Epithelial cell of alveolus of lung (primary cell): ENCODE measurements around the gene SLC8A3. TPM values are rescaled to one million over a fixed set of nuclear protein-coding genes. Genes with fewer than 3 reads are reported as not detected.

Experiments used
- total RNA-seq: library from RNA; depleted of rRNA; stranded (reverse); fragments of >200 nt; gene quantifications from 2 replicates; pipeline ENCODE4 v1.2.1, GENCODE V29; 2015

The SLC8A3 gene, protein sequence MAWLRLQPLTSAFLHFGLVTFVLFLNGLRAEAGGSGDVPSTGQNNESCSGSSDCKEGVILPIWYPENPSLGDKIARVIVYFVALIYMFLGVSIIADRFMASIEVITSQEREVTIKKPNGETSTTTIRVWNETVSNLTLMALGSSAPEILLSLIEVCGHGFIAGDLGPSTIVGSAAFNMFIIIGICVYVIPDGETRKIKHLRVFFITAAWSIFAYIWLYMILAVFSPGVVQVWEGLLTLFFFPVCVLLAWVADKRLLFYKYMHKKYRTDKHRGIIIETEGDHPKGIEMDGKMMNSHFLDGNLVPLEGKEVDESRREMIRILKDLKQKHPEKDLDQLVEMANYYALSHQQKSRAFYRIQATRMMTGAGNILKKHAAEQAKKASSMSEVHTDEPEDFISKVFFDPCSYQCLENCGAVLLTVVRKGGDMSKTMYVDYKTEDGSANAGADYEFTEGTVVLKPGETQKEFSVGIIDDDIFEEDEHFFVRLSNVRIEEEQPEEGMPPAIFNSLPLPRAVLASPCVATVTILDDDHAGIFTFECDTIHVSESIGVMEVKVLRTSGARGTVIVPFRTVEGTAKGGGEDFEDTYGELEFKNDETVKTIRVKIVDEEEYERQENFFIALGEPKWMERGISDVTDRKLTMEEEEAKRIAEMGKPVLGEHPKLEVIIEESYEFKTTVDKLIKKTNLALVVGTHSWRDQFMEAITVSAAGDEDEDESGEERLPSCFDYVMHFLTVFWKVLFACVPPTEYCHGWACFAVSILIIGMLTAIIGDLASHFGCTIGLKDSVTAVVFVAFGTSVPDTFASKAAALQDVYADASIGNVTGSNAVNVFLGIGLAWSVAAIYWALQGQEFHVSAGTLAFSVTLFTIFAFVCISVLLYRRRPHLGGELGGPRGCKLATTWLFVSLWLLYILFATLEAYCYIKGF
- 0.52 and 1.4 TPM in 2 replicates for total RNA-seq

DNA sequence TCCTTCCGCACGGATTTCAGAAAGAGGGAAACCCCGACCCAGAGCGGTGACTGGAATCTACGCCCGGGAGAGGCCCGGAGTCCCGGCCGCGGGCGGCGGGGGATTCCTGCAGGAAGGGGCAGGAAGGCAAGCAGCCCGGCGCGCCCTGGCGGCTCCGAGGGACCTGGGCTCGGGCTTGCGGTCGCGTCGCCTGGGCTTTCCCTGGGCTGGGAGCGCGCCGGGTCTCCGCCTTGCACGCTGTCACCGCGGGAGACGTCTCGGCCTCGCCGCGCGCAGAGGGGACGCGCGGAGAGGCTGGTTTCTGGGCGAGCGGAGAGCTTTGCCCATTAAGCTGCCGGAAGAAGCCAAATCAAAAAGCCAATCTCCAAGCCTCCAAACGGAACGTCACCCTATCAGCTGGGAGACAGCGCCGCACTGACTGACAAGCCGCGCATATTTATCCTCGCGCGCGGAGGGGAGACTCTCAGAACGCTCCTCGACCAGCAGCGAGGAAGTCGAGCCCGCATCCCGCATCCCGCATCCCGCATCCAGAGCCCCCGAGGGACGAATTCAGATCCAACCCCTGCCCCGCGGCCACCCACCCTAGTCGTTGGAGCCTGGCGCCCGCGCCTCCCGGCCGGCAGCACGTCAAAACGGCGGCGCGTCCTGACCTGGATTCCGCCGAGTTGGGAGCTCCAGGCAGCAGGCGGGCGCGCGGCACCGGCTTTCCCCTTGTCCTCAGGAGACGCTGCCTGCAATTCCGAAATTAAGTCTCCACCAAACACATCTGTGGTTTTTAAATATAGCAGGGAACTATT is at the start of gene SLC8A3:
Gene SLC8A3, minus strand, starts transcription at position 293 of the 797 bp plus-strand sequence. CDS start 20,529 bp downstream, outside the sequence.

Other genes starting within 250 kb of the SLC8A3 start
- gene COX16, start 170.7 kb upstream of the SLC8A3 start, total RNA-seq, result 33.6 and 39.2 TPM in 2 replicates
- gene SYNJ2BP, start 228.1 kb upstream of the SLC8A3 start, total RNA-seq, result 11.1 and 23.5 TPM in 2 replicates